Measurements from ENCODE around the gene MMP24OS.

DNA sequence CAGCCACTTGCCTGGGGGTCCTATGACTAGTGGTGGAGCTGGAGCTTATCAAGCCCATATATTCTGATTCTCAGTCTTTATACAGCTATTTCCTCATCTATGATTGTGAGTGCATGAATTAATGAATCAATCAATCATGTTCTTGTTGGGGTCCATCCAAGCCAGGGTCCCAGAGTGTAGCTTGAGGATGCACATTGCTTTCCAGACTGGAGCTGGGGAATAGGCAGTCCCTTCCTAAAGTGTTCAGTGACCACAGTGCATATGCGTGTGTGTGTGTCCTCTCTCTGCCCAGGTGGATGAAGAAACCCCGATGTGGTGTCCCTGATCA is 26.3 kb downstream of the MMP24OS start:
- TF ChIP-seq, protein P1, sequence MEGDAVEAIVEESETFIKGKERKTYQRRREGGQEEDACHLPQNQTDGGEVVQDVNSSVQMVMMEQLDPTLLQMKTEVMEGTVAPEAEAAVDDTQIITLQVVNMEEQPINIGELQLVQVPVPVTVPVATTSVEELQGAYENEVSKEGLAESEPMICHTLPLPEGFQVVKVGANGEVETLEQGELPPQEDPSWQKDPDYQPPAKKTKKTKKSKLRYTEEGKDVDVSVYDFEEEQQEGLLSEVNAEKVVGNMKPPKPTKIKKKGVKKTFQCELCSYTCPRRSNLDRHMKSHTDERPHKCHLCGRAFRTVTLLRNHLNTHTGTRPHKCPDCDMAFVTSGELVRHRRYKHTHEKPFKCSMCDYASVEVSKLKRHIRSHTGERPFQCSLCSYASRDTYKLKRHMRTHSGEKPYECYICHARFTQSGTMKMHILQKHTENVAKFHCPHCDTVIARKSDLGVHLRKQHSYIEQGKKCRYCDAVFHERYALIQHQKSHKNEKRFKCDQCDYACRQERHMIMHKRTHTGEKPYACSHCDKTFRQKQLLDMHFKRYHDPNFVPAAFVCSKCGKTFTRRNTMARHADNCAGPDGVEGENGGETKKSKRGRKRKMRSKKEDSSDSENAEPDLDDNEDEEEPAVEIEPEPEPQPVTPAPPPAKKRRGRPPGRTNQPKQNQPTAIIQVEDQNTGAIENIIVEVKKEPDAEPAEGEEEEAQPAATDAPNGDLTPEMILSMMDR (IDR thresholded peaks at IDR 0.05) = no peak
- TF ChIP-seq POLR2A (IDR thresholded peaks at IDR 0.05) = no peak
